HTR-8/SVneo (cell line): ENCODE results near the gene TNS3.
"Not testable (repeated sequence)": the region's sequence is repeated elsewhere in the genome, so short reads cannot be mapped to it uniquely, and the experiment has no call there.

Experiments
- DNase-seq: peaks from one replicate; pipeline ENCODE4 v3.0.0; 2011; ENCODE audit warnings: low spot score, mixed read lengths; ENCODE audit not compliant: insufficient read length
- FAIRE-seq: peaks from 2 replicates; lab custom pipeline; 2011; peaks lifted over from hg19 to GRCh38; lab: Jason Lieb, UNC

The TNS3 gene

GRCh38 chr7:47603514-47604255 lies 21.8 kb upstream of the TNS3 start:
- FAIRE-seq, DNase-seq: not testable (repeated sequence)

GRCh38 chr7:47602272-47603004 lies 20.5 kb upstream of the TNS3 start:
- DNase-seq, result no peak
- no peak for FAIRE-seq

GRCh38 chr7:47601881-47602249 lies 20.0 kb upstream of the TNS3 start:
- FAIRE-seq (no peak), DNase-seq (no peak)

GRCh38 chr7:47601119-47601880 lies 19.4 kb upstream of the TNS3 start:
- FAIRE-seq (peak; percentile 79), DNase-seq (no peak)

GRCh38 chr7:47600199-47601118 lies 18.5 kb upstream of the TNS3 start:
- no peak for DNase-seq
- FAIRE-seq, result no peak

- no peak for FAIRE-seq
- DNase-seq, result no peak
These were observed 15.5 kb upstream of the TNS3 start for GRCh38 chr7:47597379-47597778.

- FAIRE-seq (no peak), DNase-seq (no peak)
These were observed 14.7 kb upstream of the TNS3 start for GRCh38 chr7:47596502-47597202.

GRCh38 chr7:47594406-47594805 lies 12.5 kb upstream of the TNS3 start:
- no peak for DNase-seq
- no peak for FAIRE-seq

GRCh38 chr7:47591655-47592572 lies 10.0 kb upstream of the TNS3 start:
- FAIRE-seq (no peak), DNase-seq (no peak)

GRCh38 chr7:47591089-47591654 lies 9.3 kb upstream of the TNS3 start:
- FAIRE-seq (no peak), DNase-seq (no peak)

- not testable (repeated sequence) for DNase-seq, FAIRE-seq
These were observed 8.3 kb upstream of the TNS3 start for GRCh38 chr7:47590215-47590614.

GRCh38 chr7:47588704-47589225 lies 6.9 kb upstream of the TNS3 start:
- FAIRE-seq, result no peak
- DNase-seq, result no peak

GRCh38 chr7:47587976-47588375 lies 6.1 kb upstream of the TNS3 start:
- no peak for FAIRE-seq
- no peak for DNase-seq

- DNase-seq (no peak), FAIRE-seq (no peak)
These were observed 5.4 kb upstream of the TNS3 start for GRCh38 chr7:47587351-47587750.

- DNase-seq, result no peak
These were observed 5.0 kb upstream of the TNS3 start for GRCh38 chr7:47586925-47587324.

GRCh38 chr7:47586161-47586670 lies 4.3 kb upstream of the TNS3 start:
- FAIRE-seq, DNase-seq: not testable (repeated sequence)

More at GRCh38 chr7:47586925-47587324, 5.0 kb upstream of the TNS3 start:
- no peak for FAIRE-seq

- FAIRE-seq, result no peak
- no peak for DNase-seq
These were observed 2.6 kb upstream of the TNS3 start for GRCh38 chr7:47584536-47584895.
